Upper lobe of right lung (tissue), 1 donor: ENCODE data around the gene DNAJB2. TPM values are rescaled to one million over a fixed set of nuclear protein-coding genes. Genes with fewer than 3 reads are reported as not detected.
A peak's percentile ranks its signal among the peaks of the same experiment; 100 is the strongest.

Experiments used
- ATAC-seq: fragments of 200-7000 bp; cut with Tn5 transposase; one replicate; pipeline ENCODE4 v1.9.1; 2020; ENCODE audit warnings: mild to moderate bottlenecking, moderate library complexity
- DNase-seq: peaks from one replicate; pipeline ENCODE4 v3.0.0-alpha.2; 2020
- H3K27ac ChIP-seq: fragments of 200-600 bp; one replicate; pipeline ENCODE4 v1.8.0; 2022
- H3K27me3 ChIP-seq: fragments of 200-600 bp; one replicate; pipeline ENCODE4 v1.8.0; 2022; ENCODE audit warnings: mild to moderate bottlenecking
- H3K36me3 ChIP-seq: fragments of 200-600 bp; one replicate; pipeline ENCODE4 v1.8.0; 2022
- H3K4me1 ChIP-seq: fragments of 200-600 bp; one replicate; pipeline ENCODE4 v1.8.0; 2022
- H3K4me3 ChIP-seq: fragments of 200-600 bp; one replicate; pipeline ENCODE4 v1.8.0; 2022; ENCODE audit warnings: mild to moderate bottlenecking
- H3K9me3 ChIP-seq: fragments of 200-600 bp; one replicate; pipeline ENCODE4 v1.8.0; 2022
- intact Hi-C: fragments of 100-400 bp; cut with DNase I; formaldehyde crosslinking; loops from one replicate; pipeline ENCODE4 v1.11.0; 2022
- total RNA-seq: library from RNA; stranded (reverse); fragmentation: NEBNext Ultra II Directional; extraction: Animal tissue kit (Norgen Biotek cat#: 25700); gene quantifications from one replicate; pipeline ENCODE4 v1.2.1, GENCODE V29; 2021
- TF ChIP-seq, protein P1 (sequence below): fragments of 200-600 bp; IDR thresholded peaks from one replicate; pipeline ENCODE4 v1.8.0; 2022; ENCODE audit warnings: antibody characterized with exemption
- donor health status: DM: no; HTN: yes; CAD: no; lungs with severe emphysema.

Gene DNAJB2
- total RNA-seq, 1 donor from 2014 or later = 79.4 TPM

DNA sequence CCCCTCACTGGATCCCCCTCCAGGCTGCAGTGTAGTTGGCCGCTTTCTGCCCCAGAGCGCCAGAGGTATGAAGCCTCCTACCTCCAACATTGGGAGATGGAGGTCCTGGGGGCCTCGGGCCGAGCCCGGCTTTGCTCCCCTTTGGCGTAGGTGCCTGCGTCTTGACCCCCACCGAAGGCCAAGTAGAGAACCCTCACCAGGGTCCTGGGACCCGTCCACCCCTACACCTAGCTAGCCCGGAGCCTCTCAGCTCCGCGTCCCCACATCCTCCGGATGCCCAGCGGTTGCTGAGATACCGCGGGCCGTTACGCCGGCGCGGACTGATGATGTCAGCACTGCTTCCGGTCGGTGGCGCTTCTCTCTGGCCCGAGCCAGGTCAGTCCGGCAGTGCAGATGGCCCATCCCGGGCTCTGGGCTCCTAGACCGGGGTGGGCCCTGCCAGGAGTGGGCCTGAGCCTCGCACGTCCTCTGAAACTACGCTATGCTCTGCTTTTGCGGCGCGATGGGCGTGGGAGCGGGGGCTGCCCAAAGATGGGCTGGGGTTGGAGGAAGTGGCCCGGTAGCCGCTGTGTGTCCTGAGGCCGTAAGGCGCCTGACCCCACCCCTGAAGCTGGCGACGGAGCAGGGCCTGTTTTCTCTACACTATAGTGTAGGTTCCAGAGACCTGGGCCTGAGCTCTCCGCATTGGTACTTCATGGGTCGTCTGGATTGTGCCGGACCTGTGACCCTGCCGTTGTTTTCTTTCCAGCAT, 33.8 kb upstream of the DNAJB2 start, which contains the start of the genes GLB1L and STK16:
Gene GLB1L (minus strand): TSS at position 297 of the 751 bp plus-strand sequence. CDS start 1,871 bp downstream, outside the sequence.
Gene STK16 (plus strand): TSS at position 332 of the 751 bp plus-strand sequence. CDS start 521 bp downstream, outside the sequence.
- intact Hi-C loops = no loop called here
- TF ChIP-seq, protein P1, sequence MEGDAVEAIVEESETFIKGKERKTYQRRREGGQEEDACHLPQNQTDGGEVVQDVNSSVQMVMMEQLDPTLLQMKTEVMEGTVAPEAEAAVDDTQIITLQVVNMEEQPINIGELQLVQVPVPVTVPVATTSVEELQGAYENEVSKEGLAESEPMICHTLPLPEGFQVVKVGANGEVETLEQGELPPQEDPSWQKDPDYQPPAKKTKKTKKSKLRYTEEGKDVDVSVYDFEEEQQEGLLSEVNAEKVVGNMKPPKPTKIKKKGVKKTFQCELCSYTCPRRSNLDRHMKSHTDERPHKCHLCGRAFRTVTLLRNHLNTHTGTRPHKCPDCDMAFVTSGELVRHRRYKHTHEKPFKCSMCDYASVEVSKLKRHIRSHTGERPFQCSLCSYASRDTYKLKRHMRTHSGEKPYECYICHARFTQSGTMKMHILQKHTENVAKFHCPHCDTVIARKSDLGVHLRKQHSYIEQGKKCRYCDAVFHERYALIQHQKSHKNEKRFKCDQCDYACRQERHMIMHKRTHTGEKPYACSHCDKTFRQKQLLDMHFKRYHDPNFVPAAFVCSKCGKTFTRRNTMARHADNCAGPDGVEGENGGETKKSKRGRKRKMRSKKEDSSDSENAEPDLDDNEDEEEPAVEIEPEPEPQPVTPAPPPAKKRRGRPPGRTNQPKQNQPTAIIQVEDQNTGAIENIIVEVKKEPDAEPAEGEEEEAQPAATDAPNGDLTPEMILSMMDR = no peak
- Histone ChIP-seq H3K9me3 (no peaks in the 10 kb centered on the region), H3K4me1 (peaks cover 52% of the 10 kb centered on the region), H3K27ac (peak within 1 kb of the TSS; percentile 96), H3K4me3 (peak within 1 kb of the TSS; percentile 98), H3K36me3 (peaks cover 19% of the 10 kb centered on the region), H3K27me3 (no peaks in the 10 kb centered on the region)
- ATAC-seq (peak; percentile 90), DNase-seq (peak; percentile 97)

- DNase-seq = no peak
- H3K4me1 ChIP-seq = peaks cover 56% of the 10 kb centered on the region
- H3K4me3 ChIP-seq = peak overlapping the region; percentile 98
- peaks cover 19% of the 10 kb centered on the region for H3K36me3 ChIP-seq
- H3K9me3 ChIP-seq = no peaks in the 10 kb centered on the region
- intact Hi-C loops = no loop called here
- TF ChIP-seq, protein P1 = no peak
- peak overlapping the region; percentile 96 for H3K27ac ChIP-seq
- ATAC-seq = no peak
- no peaks in the 10 kb centered on the region for H3K27me3 ChIP-seq
These were observed 33.3 kb upstream of the DNAJB2 start for GRCh38 chr2:219245899-219246230.

DNA sequence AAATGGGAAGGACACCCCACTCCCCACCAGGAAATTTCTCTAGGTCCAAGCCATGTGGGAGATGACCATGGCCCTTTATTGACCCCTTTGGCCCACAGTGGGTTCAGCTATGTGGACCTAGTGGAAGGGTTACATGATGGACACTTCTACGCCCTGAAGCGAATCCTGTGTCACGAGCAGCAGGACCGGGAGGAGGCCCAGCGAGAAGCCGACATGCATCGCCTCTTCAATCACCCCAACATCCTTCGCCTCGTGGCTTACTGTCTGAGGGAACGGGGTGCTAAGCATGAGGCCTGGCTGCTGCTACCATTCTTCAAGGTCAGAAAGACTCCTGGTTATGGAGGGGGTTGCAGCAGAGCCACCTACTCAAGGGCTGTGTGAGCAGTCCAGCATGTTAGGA, 32.6 kb upstream of the DNAJB2 start:
- ATAC-seq = no peak
- Histone ChIP-seq H3K4me3 (peak overlapping the region; percentile 98), H3K36me3 (peaks cover 19% of the 10 kb centered on the region), H3K4me1 (peaks cover 56% of the 10 kb centered on the region), H3K9me3 (no peaks in the 10 kb centered on the region), H3K27ac (peak overlapping the region; percentile 96), H3K27me3 (no peaks in the 10 kb centered on the region)
- DNase-seq = no peak
- TF ChIP-seq, protein P1 = no peak
- intact Hi-C loops = no loop called here

DNA sequence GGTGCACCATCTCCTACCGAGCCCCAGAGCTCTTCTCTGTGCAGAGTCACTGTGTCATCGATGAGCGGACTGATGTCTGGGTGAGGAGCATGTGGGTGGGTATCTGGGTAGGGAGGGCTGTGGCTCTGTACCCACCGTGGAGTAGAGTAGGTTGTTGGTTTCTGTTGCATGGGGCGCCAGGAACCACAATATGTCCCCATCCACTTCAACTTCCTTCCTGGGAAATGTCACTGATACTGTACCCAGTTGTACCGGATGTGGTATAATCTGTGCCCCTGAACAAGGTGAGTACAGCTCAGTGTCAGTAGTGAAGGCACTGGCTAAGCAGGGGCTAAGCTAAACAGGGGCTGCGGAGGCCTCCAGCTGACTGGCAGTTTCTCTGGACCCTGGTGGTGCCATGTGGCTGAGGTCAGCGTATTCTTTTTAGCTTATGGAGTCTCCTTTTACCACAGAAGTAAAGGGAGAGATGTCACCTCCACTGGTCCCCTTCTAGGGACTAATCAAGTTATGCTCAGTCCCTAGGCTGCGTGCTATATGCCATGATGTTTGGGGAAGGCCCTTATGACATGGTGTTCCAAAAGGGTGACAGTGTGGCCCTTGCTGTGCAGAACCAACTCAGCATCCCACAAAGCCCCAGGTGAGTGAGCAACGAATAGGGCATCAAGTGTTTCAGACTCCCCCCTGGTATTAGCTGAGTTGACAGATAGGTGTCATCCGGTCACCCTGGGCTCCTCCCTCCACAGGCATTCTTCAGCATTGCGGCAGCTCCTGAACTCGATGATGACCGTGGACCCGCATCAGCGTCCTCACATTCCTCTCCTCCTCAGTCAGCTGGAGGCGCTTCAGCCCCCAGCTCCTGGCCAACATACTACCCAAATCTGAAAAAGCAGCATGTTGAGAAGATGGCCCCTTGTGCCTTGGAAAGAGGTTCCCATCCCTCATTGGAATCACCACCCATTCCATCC, 31.2 kb upstream of the DNAJB2 start:
- intact Hi-C loops = no loop called here
- ATAC-seq = peak; percentile 1

GRCh38 chr2:219248845-219249202, 30.3 kb upstream of the DNAJB2 start:
- Histone ChIP-seq H3K27ac (peak overlapping the region; percentile 91), H3K27me3 (no peaks in the 10 kb centered on the region), H3K4me1 (peaks cover 68% of the 10 kb centered on the region), H3K4me3 (peak overlapping the region; percentile 36), H3K9me3 (no peaks in the 10 kb centered on the region), H3K36me3 (peaks cover 19% of the 10 kb centered on the region)
- TF ChIP-seq, protein P1 = no peak
- ATAC-seq (no peak), DNase-seq (no peak)
- intact Hi-C loops = no loop called here

More for the DNA sequence above, 31.2 kb upstream of the DNAJB2 start:
- DNase-seq = no peak
- peaks cover 68% of the 10 kb centered on the region for H3K4me1 ChIP-seq
- no peaks in the 10 kb centered on the region for H3K9me3 ChIP-seq
- H3K36me3 ChIP-seq = peaks cover 19% of the 10 kb centered on the region
- no peaks in the 10 kb centered on the region for H3K27me3 ChIP-seq
- H3K27ac ChIP-seq = peak overlapping the region; percentile 96
- no peak overlapping the region for H3K4me3 ChIP-seq
- TF ChIP-seq, protein P1 = no peak
